HepG2 (cell line): ENCODE measurements around the gene TMEM98. TPM values are rescaled to one million over a fixed set of nuclear protein-coding genes. Genes with fewer than 3 reads are reported as not detected.

Source experiments
- ATAC-seq: fragments of 200-7000 bp; cut with Tn5 transposase; 3 replicates; pipeline ENCODE4 v1.9.1; 2020; ENCODE audit warnings: mild to moderate bottlenecking, moderate library complexity
- BruUV-seq: library from RNA; stranded (reverse); fragments of 400-500 nt; replicated peaks from 2 replicates; lab custom pipeline; 2021; lab: Mats Ljungman, UMichigan
- CTCF ChIA-PET: fragments of 300-600 bp; formaldehyde crosslinking; extraction: SDS; loops from one replicate; lab custom pipeline; 2021; ENCODE audit warnings: low total read pairs, inconsistent platforms, low intra/inter-chr PET ratio; lab: Yijun Ruan, JAX
- POLR2A ChIA-PET: fragments of 350-600 bp; sonication (Branson Sonifier 250); formaldehyde crosslinking; loops from one replicate; lab custom pipeline; 2020; ENCODE audit warnings: antibody characterized with exemption, inconsistent platforms; lab: Yijun Ruan, JAX
- DNase-seq: peaks from one replicate; pipeline ENCODE4 v3.0.0-alpha.2; 2015; ENCODE audit warnings: low spot score
- FAIRE-seq: peaks from 3 replicates; lab custom pipeline; 2011; peaks lifted over from hg19 to GRCh38; lab: Jason Lieb, UNC
- H2AFZ ChIP-seq: one replicate; pipeline ENCODE4 v1.6.1; 2011; ENCODE audit warnings: low read length, inconsistent platforms
- H3K27ac ChIP-seq: fragments of 300-600 bp; 3 replicates; pipeline ENCODE4 v1.8.0; 2011; ENCODE audit warnings: mixed run types, mild to moderate bottlenecking, mixed read lengths, low read length, inconsistent platforms; ENCODE audit not compliant: insufficient read depth; ENCODE audit errors: extremely low read length
- H3K27me3 ChIP-seq, 2 experiments: fragments of 200-600 bp in 1 of 2; 2 replicates in 1 of 2; 3 replicates in 1 of 2; pipeline versions ENCODE4 v1.6.0 to v1.8.0; 2011; ENCODE audit warnings: low read length in 2 of 2, mild to moderate bottlenecking in 2 of 2, moderate library complexity in 2 of 2, inconsistent platforms in 1 of 2; ENCODE audit not compliant: insufficient read depth in 2 of 2, control insufficient read depth in 1 of 2
- H3K36me3 ChIP-seq, 2 experiments: fragments of 200-600 bp in 1 of 2; replicated peaks in 1 of 2; 2 replicates in 1 of 2; 3 replicates in 1 of 2; pipeline versions ENCODE4 v1.5.1 to v1.8.0; 2011; ENCODE audit warnings: low read length in 2 of 2, inconsistent platforms in 1 of 2; ENCODE audit not compliant: insufficient read depth in 2 of 2, control insufficient read depth in 1 of 2
- H3K4me1 ChIP-seq: 2 replicates; pipeline ENCODE4 v1.5.1; 2012; ENCODE audit warnings: low read length, inconsistent platforms; ENCODE audit not compliant: insufficient read depth
- H3K4me2 ChIP-seq: 2 replicates; pipeline ENCODE4 v1.6.0; 2011; ENCODE audit warnings: low read depth, low read length, inconsistent platforms
- H3K4me3 ChIP-seq, 3 experiments: fragments of 200-600 bp in 1 of 3; sonication (generic), shearing (Covaris generic) in 1 of 3; replicated peaks in 1 of 3; 2 replicates each; pipeline ENCODE4 v1.5.1; 2011 to 2016; ENCODE audit warnings: low read length in 3 of 3, inconsistent platforms in 2 of 3, low read depth in 2 of 3, mild to moderate bottlenecking in 2 of 3, control low read depth in 1 of 3, mixed read lengths in 1 of 3; ENCODE audit not compliant: insufficient read depth in 1 of 3
- H3K79me2 ChIP-seq: one replicate; pipeline ENCODE4 v1.6.1; 2011; ENCODE audit warnings: low read length, inconsistent platforms; ENCODE audit not compliant: insufficient read depth
- H3K9ac ChIP-seq: 2 replicates; pipeline ENCODE4 v1.6.0; 2011; ENCODE audit warnings: mild to moderate bottlenecking, low read depth, low read length, inconsistent platforms; ENCODE audit not compliant: insufficient read depth
- H3K9me3 ChIP-seq: 2 replicates; pipeline ENCODE4 v1.5.1; 2012; ENCODE audit warnings: mild to moderate bottlenecking, low read length
- H4K20me1 ChIP-seq: 2 replicates; pipeline ENCODE4 v1.6.0; 2011; ENCODE audit warnings: inconsistent platforms, mild to moderate bottlenecking, low read length, moderate library complexity; ENCODE audit not compliant: insufficient read depth
- DDIT3 ChIP-seq: sonication (generic); formaldehyde crosslinking; IDR thresholded peaks from 2 replicates; pipeline ENCODE4 v1.4.0; 2020; ENCODE audit warnings: mild to moderate bottlenecking, missing genetic modification reagents
- ESRRA ChIP-seq: sonication (generic); formaldehyde crosslinking; IDR thresholded peaks from 2 replicates; pipeline ENCODE4 v1.5.1; 2020; ENCODE audit warnings: mild to moderate bottlenecking, low read depth, missing genetic modification reagents
- GZF1 ChIP-seq: sonication (generic); formaldehyde crosslinking; IDR thresholded peaks from 2 replicates; pipeline ENCODE4 v1.5.1; 2020; ENCODE audit warnings: mild to moderate bottlenecking, missing genetic modification reagents
- MAFK ChIP-seq, 2 experiments: IDR thresholded peaks in 1 of 2; conservative IDR thresholded peaks in 1 of 2; 2 replicates each; pipeline ENCODE4 v1.6.1; 2011; ENCODE audit warnings: improper control_type of control experiment in 2 of 2, low read length in 2 of 2
- NONO ChIP-seq, 2 experiments: fragments of 450-650 bp in 1 of 2; sonication (generic) in 1 of 2; formaldehyde crosslinking in 1 of 2; IDR thresholded peaks in 1 of 2; conservative IDR thresholded peaks in 1 of 2; 2 replicates each; pipeline versions ENCODE4 v1.6.1 to v1.8.0; 2017 to 2022; ENCODE audit warnings: mild to moderate bottlenecking in 1 of 2, missing genetic modification reagents in 1 of 2, moderate library complexity in 1 of 2
- SIX4 ChIP-seq: sonication (generic); formaldehyde crosslinking; IDR thresholded peaks from 2 replicates; pipeline ENCODE4 v1.4.0; 2020; ENCODE audit warnings: missing genetic modification reagents
- SKIL ChIP-seq: sonication (generic); formaldehyde crosslinking; IDR thresholded peaks from 2 replicates; pipeline ENCODE4 v1.8.0; 2022; ENCODE audit warnings: missing genetic modification reagents, mild to moderate bottlenecking, moderate library complexity, borderline replicate concordance
- SNRNP70 ChIP-seq: fragments of 200-400 bp; formaldehyde crosslinking; IDR thresholded peaks from 2 replicates; pipeline ENCODE4 v1.6.1; 2017; ENCODE audit warnings: mild to moderate bottlenecking, low read depth, low read length, moderate library complexity
- TMF1 ChIP-seq: sonication (generic); formaldehyde crosslinking; IDR thresholded peaks from 2 replicates; pipeline ENCODE4 v1.8.1; 2022; ENCODE audit warnings: low read depth, missing genetic modification reagents
- ZFP36L1 ChIP-seq: sonication (generic); formaldehyde crosslinking; IDR thresholded peaks from 2 replicates; pipeline ENCODE4 v1.8.0; 2022; ENCODE audit warnings: mild to moderate bottlenecking, missing genetic modification reagents, moderate library complexity
- ZNF274 ChIP-seq: sonication (generic); formaldehyde crosslinking; IDR thresholded peaks from 2 replicates; pipeline ENCODE4 v1.5.1; 2020; ENCODE audit warnings: mild to moderate bottlenecking, missing genetic modification reagents
- ZNF30 ChIP-seq: sonication (generic); formaldehyde crosslinking; IDR thresholded peaks from 2 replicates; pipeline ENCODE4 v1.5.0; 2020; ENCODE audit warnings: mild to moderate bottlenecking, missing genetic modification reagents
- ZNF510 ChIP-seq: sonication (generic); formaldehyde crosslinking; IDR thresholded peaks from 2 replicates; pipeline ENCODE4 v1.4.0; 2020; ENCODE audit warnings: low read depth, mild to moderate bottlenecking, missing genetic modification reagents
- ZNF672 ChIP-seq: sonication (generic); formaldehyde crosslinking; IDR thresholded peaks from 2 replicates; pipeline ENCODE4 v1.8.1; 2022; ENCODE audit warnings: missing genetic modification reagents
- ZNF747 ChIP-seq: sonication (generic); formaldehyde crosslinking; IDR thresholded peaks from 2 replicates; pipeline ENCODE4 v1.8.1; 2023; ENCODE audit warnings: missing genetic modification reagents, mild to moderate bottlenecking, borderline replicate concordance
- WGBS: methylation state at CpG from one replicate; pipeline ENCODE4 v1.1.6; 2017; ENCODE audit warnings: low lambda C conversion rate; 5-methylcytosine and 5-hydroxymethylcytosine counted together
- in situ Hi-C: cut with HindIII; loops from 2 replicates; pipeline ENCODE4 v1.10.0; 2017; ENCODE audit warnings: low pct_unique_long_range_greater_than_20kb; ENCODE audit not compliant: extremely low pct_ligation_motif_present
- intact Hi-C: fragments of 100-400 bp; cut with micrococcal nuclease; formaldehyde crosslinking; loops from one replicate; pipeline ENCODE4 v1.10.0; 2022; ENCODE audit not compliant: unreplicated experiment
- polyA plus RNA-seq, 8 experiments: library from polyadenylated mRNA; depleted of rRNA in 3 of 8; stranded (reverse) in 7 of 8; unstranded in 1 of 8; fragments of >200 nt; fragmentation: Illumina TruSeq in 4 of 8; extraction: Trizol in 4 of 8; gene quantifications; 2 replicates each; pipeline versions ENCODE4 v1.2.1 to v1.2.3, GENCODE V29; 2011 to 2016; ENCODE audit warnings: low read depth in 4 of 8, missing spikeins in 1 of 8, mixed read lengths in 1 of 8; ENCODE audit not compliant: insufficient read depth in 1 of 8
- total RNA-seq, 5 experiments: library from RNA; depleted of rRNA; stranded (reverse); fragments of >200 nt; fragmentation: Illumina TruSeq; extraction: Trizol; gene quantifications; 2 replicates each; pipeline ENCODE4 v1.2.3, GENCODE V29; 2016; ENCODE audit warnings: low read depth in 1 of 5
- TF ChIP-seq, protein P1 (sequence below): sonication (generic); formaldehyde crosslinking; conservative IDR thresholded peaks from 2 replicates; pipeline ENCODE4 v1.8.1; 2023; ENCODE audit warnings: missing genetic modification reagents
- TF ChIP-seq, protein P2 (sequence below): sonication (generic); formaldehyde crosslinking; IDR thresholded peaks from 2 replicates; pipeline ENCODE4 v1.9.0; 2021; ENCODE audit warnings: missing genetic modification reagents, mild to moderate bottlenecking, borderline replicate concordance
- TF ChIP-seq, protein P3 (sequence below): sonication (generic); formaldehyde crosslinking; IDR thresholded peaks from 2 replicates; pipeline ENCODE4 v1.8.0; 2023; ENCODE audit warnings: mild to moderate bottlenecking, missing genetic modification reagents

Gene TMEM98
- total and polyA plus RNA-seq, 2 of the 13 experiments (the other 11 are each of a cell fraction or from before 2014, with no cell fraction given), result 103 to 175 TPM

DNA sequence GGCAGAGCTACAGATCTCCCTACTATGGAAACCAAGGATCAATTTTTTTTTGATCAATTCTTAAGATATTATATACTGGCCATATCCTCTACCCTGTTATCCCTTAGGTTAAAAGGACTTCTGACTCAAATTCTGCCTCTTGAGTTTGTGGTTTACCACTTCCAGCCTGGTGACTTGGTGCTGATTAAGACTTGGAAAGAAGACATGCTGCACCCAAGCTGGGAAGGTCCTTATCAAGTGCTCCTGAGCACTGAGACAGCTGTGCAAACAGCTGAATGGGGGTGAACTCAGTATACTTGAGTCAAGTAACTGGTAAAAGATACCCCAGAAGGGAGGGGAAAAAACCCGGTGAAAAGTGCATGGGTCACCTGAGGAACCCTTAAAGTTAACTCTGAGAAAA, 43.2 kb downstream of the TMEM98 start:
- Histone ChIP-seq H3K9ac (no peak overlapping the region), H3K4me3 (no peak overlapping the region), H3K4me1 (no peaks in the 10 kb centered on the region), H3K4me2 (no peak overlapping the region), H3K27ac (no peak overlapping the region), H3K36me3 (no peaks in the 10 kb centered on the region), H3K9me3 (no peaks in the 10 kb centered on the region), H3K27me3 (no peaks in the 10 kb centered on the region; a peak in 1 of 5 replicates), H2AFZ (no peak overlapping the region), H3K79me2 (no peaks in the 10 kb centered on the region), H4K20me1 (no peaks in the 10 kb centered on the region)
- FAIRE-seq (no peak), DNase-seq (no peak), ATAC-seq (no peak)
- intact Hi-C loops (no loop called here), in situ Hi-C loops (no loop called here)
- POLR2A ChIA-PET, result no interaction called here
- 0% methylated on average over 1 of the region's 1 CpG for WGBS
- no TSS peak for BruUV-seq
- CTCF ChIA-PET, result no interaction called here
- TF ChIP-seq SKIL (no peak), GZF1 (CRISPR knock-in tag) (no peak), SNRNP70 (no peak), ZFP36L1 (CRISPR knock-in tag) (no peak), ZNF510 (CRISPR knock-in tag) (no peak), ZNF274 (CRISPR knock-in tag) (no peak), DDIT3 (CRISPR knock-in tag) (no peak), SIX4 (CRISPR knock-in tag) (no peak), ZNF747 (CRISPR knock-in tag) (no peak), ZNF30 (CRISPR knock-in tag) (no peak), NONO (IDR thresholded peaks at IDR 0.05) (no peak), NONO (CRISPR knock-in tag; conservative IDR thresholded peaks at IDR 0.05) (no peak), ESRRA (no peak), TMF1 (no peak), MAFK (conservative IDR thresholded peaks at IDR 0.05 in 1 of 2, IDR thresholded peaks at IDR 0.05 in 1 of 2; ENCODE audit: low read length in 2 of 2) (no peak), ZNF672 (CRISPR knock-in tag) (no peak)
- TF ChIP-seq, protein P1, sequence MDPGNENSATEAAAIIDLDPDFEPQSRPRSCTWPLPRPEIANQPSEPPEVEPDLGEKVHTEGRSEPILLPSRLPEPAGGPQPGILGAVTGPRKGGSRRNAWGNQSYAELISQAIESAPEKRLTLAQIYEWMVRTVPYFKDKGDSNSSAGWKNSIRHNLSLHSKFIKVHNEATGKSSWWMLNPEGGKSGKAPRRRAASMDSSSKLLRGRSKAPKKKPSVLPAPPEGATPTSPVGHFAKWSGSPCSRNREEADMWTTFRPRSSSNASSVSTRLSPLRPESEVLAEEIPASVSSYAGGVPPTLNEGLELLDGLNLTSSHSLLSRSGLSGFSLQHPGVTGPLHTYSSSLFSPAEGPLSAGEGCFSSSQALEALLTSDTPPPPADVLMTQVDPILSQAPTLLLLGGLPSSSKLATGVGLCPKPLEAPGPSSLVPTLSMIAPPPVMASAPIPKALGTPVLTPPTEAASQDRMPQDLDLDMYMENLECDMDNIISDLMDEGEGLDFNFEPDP (CRISPR knock-in tag), result no peak
- TF ChIP-seq, protein P2, sequence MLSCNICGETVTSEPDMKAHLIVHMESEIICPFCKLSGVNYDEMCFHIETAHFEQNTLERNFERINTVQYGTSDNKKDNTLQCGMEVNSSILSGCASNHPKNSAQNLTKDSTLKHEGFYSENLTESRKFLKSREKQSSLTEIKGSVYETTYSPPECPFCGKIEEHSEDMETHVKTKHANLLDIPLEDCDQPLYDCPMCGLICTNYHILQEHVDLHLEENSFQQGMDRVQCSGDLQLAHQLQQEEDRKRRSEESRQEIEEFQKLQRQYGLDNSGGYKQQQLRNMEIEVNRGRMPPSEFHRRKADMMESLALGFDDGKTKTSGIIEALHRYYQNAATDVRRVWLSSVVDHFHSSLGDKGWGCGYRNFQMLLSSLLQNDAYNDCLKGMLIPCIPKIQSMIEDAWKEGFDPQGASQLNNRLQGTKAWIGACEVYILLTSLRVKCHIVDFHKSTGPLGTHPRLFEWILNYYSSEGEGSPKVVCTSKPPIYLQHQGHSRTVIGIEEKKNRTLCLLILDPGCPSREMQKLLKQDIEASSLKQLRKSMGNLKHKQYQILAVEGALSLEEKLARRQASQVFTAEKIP, result no peak
- TF ChIP-seq, protein P3, sequence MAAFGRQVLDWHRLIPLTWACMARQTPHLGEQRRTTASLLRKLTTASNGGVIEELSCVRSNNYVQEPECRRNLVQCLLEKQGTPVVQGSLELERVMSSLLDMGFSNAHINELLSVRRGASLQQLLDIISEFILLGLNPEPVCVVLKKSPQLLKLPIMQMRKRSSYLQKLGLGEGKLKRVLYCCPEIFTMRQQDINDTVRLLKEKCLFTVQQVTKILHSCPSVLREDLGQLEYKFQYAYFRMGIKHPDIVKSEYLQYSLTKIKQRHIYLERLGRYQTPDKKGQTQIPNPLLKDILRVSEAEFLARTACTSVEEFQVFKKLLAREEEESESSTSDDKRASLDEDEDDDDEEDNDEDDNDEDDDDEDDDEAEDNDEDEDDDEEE (CRISPR knock-in tag), result no peak
